Fibroblast of lung (primary cell): ENCODE data around the gene TGFB1. TPM values are rescaled to one million over a fixed set of nuclear protein-coding genes. Genes with fewer than 3 reads are reported as not detected.

Experiments used
- DNase-seq, 2 donors: peaks; one replicate each; pipeline versions ENCODE4 v3.0.0 to v3.0.0-alpha.2; 2010; ENCODE audit warnings: low read depth in 2 of 2
- H2AFZ ChIP-seq: 2 replicates; pipeline ENCODE4 v1.5.1; 2012; ENCODE audit warnings: low read length, control low read depth, inconsistent platforms
- H3K27ac ChIP-seq: 2 replicates; pipeline ENCODE4 v1.5.1; 2011; ENCODE audit warnings: low read length, control low read depth; ENCODE audit not compliant: insufficient read depth
- H3K27me3 ChIP-seq: 2 replicates; pipeline ENCODE4 v1.5.1; 2011; ENCODE audit warnings: mild to moderate bottlenecking, low read length; ENCODE audit not compliant: control insufficient read depth, insufficient read depth
- H3K36me3 ChIP-seq: 2 replicates; pipeline ENCODE4 v1.5.1; 2011; ENCODE audit warnings: low read length; ENCODE audit not compliant: control insufficient read depth, insufficient read depth
- H3K4me1 ChIP-seq: 2 replicates; pipeline ENCODE4 v1.5.1; 2011; ENCODE audit warnings: low read length; ENCODE audit not compliant: control insufficient read depth, insufficient read depth; ENCODE audit errors: extremely low read depth
- H3K4me2 ChIP-seq: 2 replicates; pipeline ENCODE4 v1.5.1; 2011; ENCODE audit warnings: low read length, control low read depth; ENCODE audit not compliant: insufficient read depth; ENCODE audit errors: extremely low read depth
- H3K4me3 ChIP-seq, 4 experiments: fragments of 200-600 bp in 1 of 4; sonication (generic) in 1 of 4; replicated peaks in 1 of 4; 2 replicates each; pipeline ENCODE4 v1.5.1; 2011 to 2016; ENCODE audit warnings: low read length in 4 of 4, low read depth in 3 of 4, mild to moderate bottlenecking in 3 of 4, control low read depth in 2 of 4, inconsistent platforms in 1 of 4, mixed read lengths in 1 of 4; ENCODE audit not compliant: insufficient read depth in 1 of 4; ENCODE audit errors: control extremely low read depth in 1 of 4
- H3K79me2 ChIP-seq: 2 replicates; pipeline ENCODE4 v1.5.1; 2012; ENCODE audit warnings: mild to moderate bottlenecking, low read length, inconsistent platforms; ENCODE audit not compliant: control insufficient read depth, insufficient read depth
- H3K9ac ChIP-seq: 2 replicates; pipeline ENCODE4 v1.5.1; 2011; ENCODE audit warnings: mild to moderate bottlenecking, low read length, control low read depth; ENCODE audit not compliant: insufficient read depth
- H3K9me3 ChIP-seq: 2 replicates; pipeline ENCODE4 v1.5.1; 2012; ENCODE audit warnings: low read depth, low read length; ENCODE audit not compliant: control insufficient read depth, insufficient read depth
- H4K20me1 ChIP-seq: 2 replicates; pipeline ENCODE4 v1.5.1; 2011; ENCODE audit warnings: low read length; ENCODE audit not compliant: control insufficient read depth, insufficient read depth; ENCODE audit errors: extremely low read depth
- EZH2 ChIP-seq: IDR thresholded peaks from 2 replicates; pipeline ENCODE4 v1.5.1; 2012; ENCODE audit warnings: low read length, control low read depth, mild to moderate bottlenecking; ENCODE audit errors: missing control alignments
- polyA plus RNA-seq, 2 donors: library from polyadenylated mRNA; depleted of rRNA in 1 of 2; stranded (reverse) in 1 of 2; unstranded in 1 of 2; fragments of >200 nt; gene quantifications; 2 replicates each; pipeline ENCODE4 v1.2.1, GENCODE V29; 2011 to 2012; ENCODE audit warnings: missing spikeins in 1 of 2
- total RNA-seq: library from RNA; depleted of rRNA; stranded (reverse); fragments of >200 nt; gene quantifications from 2 replicates; pipeline ENCODE4 v1.2.1, GENCODE V29; 2014
- TF ChIP-seq, protein P1 (sequence below), 2 donors: IDR thresholded peaks in 1 of 2; conservative IDR thresholded peaks in 1 of 2; 1 replicate in 1 of 2; 2 replicates in 1 of 2; pipeline ENCODE4 v1.5.1; 2011 to 2012; ENCODE audit warnings: low read length in 2 of 2, control low read depth in 1 of 2, inconsistent platforms in 1 of 2, low read depth in 1 of 2, mild to moderate bottlenecking in 1 of 2

TGFB1 gene
- total and polyA plus RNA-seq, 2 donors (not counting 1 experiment from before 2014, with no cell fraction given), result 4.2 to 14.4 TPM

DNA sequence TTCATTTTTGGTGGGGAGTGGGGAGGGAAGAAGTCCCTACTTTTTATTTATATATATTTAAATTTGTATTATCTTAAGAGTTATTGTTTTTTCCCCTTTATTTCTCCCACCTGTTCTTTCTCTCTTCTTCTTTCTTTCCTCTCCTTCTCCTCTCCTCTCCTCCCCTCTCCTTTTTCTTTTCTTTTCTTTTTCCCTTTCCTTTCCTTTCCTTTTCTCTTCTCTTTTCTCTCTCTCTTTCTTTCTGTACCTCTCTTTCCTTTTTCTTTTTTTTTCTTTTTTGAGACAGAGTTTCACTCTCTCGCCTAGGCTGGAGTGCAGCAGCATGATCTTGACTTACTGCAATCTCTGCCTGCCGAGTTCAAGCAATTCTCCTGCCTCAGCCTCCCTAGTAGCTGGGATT lies 45.8 kb upstream of the TGFB1 start:
- no peak overlapping the region for H2AFZ ChIP-seq
- DNase-seq, result no peak
- no peaks in the 10 kb centered on the region for H4K20me1 ChIP-seq
- H3K4me1 ChIP-seq, result peaks cover 4% of the 10 kb centered on the region
- TF ChIP-seq, protein P1, sequence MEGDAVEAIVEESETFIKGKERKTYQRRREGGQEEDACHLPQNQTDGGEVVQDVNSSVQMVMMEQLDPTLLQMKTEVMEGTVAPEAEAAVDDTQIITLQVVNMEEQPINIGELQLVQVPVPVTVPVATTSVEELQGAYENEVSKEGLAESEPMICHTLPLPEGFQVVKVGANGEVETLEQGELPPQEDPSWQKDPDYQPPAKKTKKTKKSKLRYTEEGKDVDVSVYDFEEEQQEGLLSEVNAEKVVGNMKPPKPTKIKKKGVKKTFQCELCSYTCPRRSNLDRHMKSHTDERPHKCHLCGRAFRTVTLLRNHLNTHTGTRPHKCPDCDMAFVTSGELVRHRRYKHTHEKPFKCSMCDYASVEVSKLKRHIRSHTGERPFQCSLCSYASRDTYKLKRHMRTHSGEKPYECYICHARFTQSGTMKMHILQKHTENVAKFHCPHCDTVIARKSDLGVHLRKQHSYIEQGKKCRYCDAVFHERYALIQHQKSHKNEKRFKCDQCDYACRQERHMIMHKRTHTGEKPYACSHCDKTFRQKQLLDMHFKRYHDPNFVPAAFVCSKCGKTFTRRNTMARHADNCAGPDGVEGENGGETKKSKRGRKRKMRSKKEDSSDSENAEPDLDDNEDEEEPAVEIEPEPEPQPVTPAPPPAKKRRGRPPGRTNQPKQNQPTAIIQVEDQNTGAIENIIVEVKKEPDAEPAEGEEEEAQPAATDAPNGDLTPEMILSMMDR (conservative IDR thresholded peaks at IDR 0.05 in 1 of 2, IDR thresholded peaks at IDR 0.05 in 1 of 2; ENCODE audit: low read depth in 1 of 2, low read length in 2 of 2), result no peak
- TF ChIP-seq EZH2, result no peak
- H3K36me3 ChIP-seq, result no peaks in the 10 kb centered on the region
- no peak overlapping the region for H3K9ac ChIP-seq
- H3K79me2 ChIP-seq, result peaks cover 7% of the 10 kb centered on the region
- no peak overlapping the region for H3K27ac ChIP-seq
- no peak overlapping the region for H3K4me3 ChIP-seq
- H3K4me2 ChIP-seq, result no peak overlapping the region
- H3K9me3 ChIP-seq, result no peaks in the 10 kb centered on the region
- no peaks in the 10 kb centered on the region for H3K27me3 ChIP-seq

DNA sequence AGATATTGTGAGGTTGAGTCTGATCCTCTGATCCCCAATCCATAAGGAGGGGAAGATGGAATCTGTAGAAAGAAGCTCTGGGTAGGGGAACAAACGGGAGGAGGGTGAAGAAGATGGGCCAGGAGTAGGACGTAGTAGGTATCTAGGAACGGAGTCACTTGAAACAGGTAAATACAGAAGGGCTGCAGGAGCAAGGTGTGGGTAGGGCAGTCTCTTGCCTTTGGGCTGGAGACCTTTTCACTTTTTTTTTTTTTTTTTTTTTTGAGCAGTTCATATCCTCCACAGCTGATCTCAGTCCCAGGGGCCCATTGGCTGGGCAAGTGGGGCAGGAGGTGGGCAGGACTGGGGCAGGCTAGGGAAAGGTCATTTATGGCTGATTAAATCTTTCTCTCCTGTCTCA lies 45.4 kb upstream of the TGFB1 start:
- no peak overlapping the region for H3K4me2 ChIP-seq
- no peaks in the 10 kb centered on the region for H4K20me1 ChIP-seq
- no peak overlapping the region for H2AFZ ChIP-seq
- H3K9me3 ChIP-seq, result no peaks in the 10 kb centered on the region
- peaks cover 7% of the 10 kb centered on the region for H3K79me2 ChIP-seq
- TF ChIP-seq EZH2, result no peak
- TF ChIP-seq, protein P1 (conservative IDR thresholded peaks at IDR 0.05 in 1 of 2, IDR thresholded peaks at IDR 0.05 in 1 of 2; ENCODE audit: low read depth in 1 of 2, low read length in 2 of 2), result no peak
- H3K4me1 ChIP-seq, result peaks cover 4% of the 10 kb centered on the region
- no peak overlapping the region for H3K27ac ChIP-seq
- DNase-seq, result no peak
- H3K4me3 ChIP-seq, result peak overlapping the region in 2 of 4 experiments; percentile 74 to 100
- no peaks in the 10 kb centered on the region for H3K27me3 ChIP-seq
- H3K36me3 ChIP-seq, result no peaks in the 10 kb centered on the region
- H3K9ac ChIP-seq, result no peak overlapping the region

DNA sequence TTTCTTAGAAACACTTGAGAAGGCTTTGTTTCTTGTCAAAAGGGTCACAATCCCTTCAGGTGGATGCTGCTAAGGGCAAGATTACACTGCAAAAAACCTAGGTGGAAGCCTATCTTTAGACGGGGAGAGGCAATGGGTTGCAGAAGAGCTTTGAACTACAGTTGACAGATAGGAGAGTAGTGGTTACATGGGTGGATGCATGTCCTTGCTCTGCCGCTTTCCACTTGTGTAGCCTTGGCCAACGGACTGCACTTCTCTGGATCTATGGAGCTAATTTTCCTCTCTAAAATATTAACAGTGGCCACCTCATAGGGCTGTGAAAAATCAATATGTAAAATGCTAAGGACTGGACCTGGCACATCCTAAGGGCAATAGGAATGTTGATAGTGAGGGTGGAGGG lies 44.9 kb upstream of the TGFB1 start:
- Histone ChIP-seq H3K4me2 (peak overlapping the region; percentile 86), H3K27me3 (no peaks in the 10 kb centered on the region), H3K27ac (peak overlapping the region; percentile 96), H2AFZ (no peak overlapping the region), H3K79me2 (peaks cover 7% of the 10 kb centered on the region), H3K36me3 (no peaks in the 10 kb centered on the region), H3K9me3 (no peaks in the 10 kb centered on the region), H3K9ac (peak overlapping the region; percentile 93), H3K4me1 (peaks cover 4% of the 10 kb centered on the region), H4K20me1 (no peaks in the 10 kb centered on the region), H3K4me3 (peak overlapping the region; percentile 74 to 100 (median 84))
- TF ChIP-seq, protein P1 (conservative IDR thresholded peaks at IDR 0.05 in 1 of 2, IDR thresholded peaks at IDR 0.05 in 1 of 2; ENCODE audit: low read depth in 1 of 2, low read length in 2 of 2), result no peak
- TF ChIP-seq EZH2, result no peak
- DNase-seq, result no peak
